Panc1 (cell line): Measurements from ENCODE around the gene OGDH. TPM values are rescaled to one million over a fixed set of nuclear protein-coding genes. Genes with fewer than 3 reads are reported as not detected.

Source experiments
- ATAC-seq: fragments of 200-7000 bp; cut with Tn5 transposase; 2 replicates; pipeline ENCODE4 v1.9.1; 2020; ENCODE audit warnings: mild to moderate bottlenecking, moderate library complexity
- BruUV-seq: library from RNA; stranded (reverse); fragments of 400-500 nt; replicated peaks from 2 replicates; lab custom pipeline; 2021; lab: Mats Ljungman, UMichigan
- CTCF ChIA-PET: fragments of 300-600 bp; sonication (Branson Sonifier 250); formaldehyde crosslinking; loops from one replicate; lab custom pipeline; 2022; ENCODE audit warnings: antibody characterized with exemption; lab: Charles Lee
- POLR2A ChIA-PET: fragments of 300-600 bp; sonication (Branson Sonifier 250); formaldehyde crosslinking; loops from one replicate; lab custom pipeline; 2022; ENCODE audit warnings: antibody characterized with exemption; lab: Charles Lee
- DNase-seq: peaks from one replicate; pipeline ENCODE4 v3.0.0-alpha.2; 2010; ENCODE audit warnings: low read depth, low spot score
- H3K27ac ChIP-seq: 2 replicates; pipeline ENCODE4 v1.5.1; 2011; ENCODE audit warnings: mild to moderate bottlenecking, low read length, inconsistent platforms
- H3K27me3 ChIP-seq: fragments of 200-500 bp; sonication (Bioruptor generic); 2 replicates; pipeline ENCODE4 v1.6.0; 2014; ENCODE audit warnings: low read length, inconsistent platforms; ENCODE audit not compliant: control insufficient read depth, insufficient read depth
- H3K36me3 ChIP-seq: fragments of 200-500 bp; sonication (Bioruptor generic); 2 replicates; pipeline ENCODE4 v1.5.1; 2014; ENCODE audit warnings: inconsistent platforms, mild to moderate bottlenecking, low read length, moderate library complexity; ENCODE audit not compliant: control insufficient read depth, insufficient read depth
- H3K4me1 ChIP-seq: 2 replicates; pipeline ENCODE4 v1.5.1; 2011; ENCODE audit warnings: inconsistent platforms, mild to moderate bottlenecking, low read length, moderate library complexity; ENCODE audit not compliant: control insufficient read depth, insufficient read depth
- H3K4me3 ChIP-seq, 2 experiments: 2 replicates each; pipeline ENCODE4 v1.5.1; 2011 to 2012; ENCODE audit warnings: low read depth in 2 of 2, low read length in 2 of 2, mild to moderate bottlenecking in 2 of 2, inconsistent platforms in 1 of 2, moderate library complexity in 1 of 2
- H3K9me3 ChIP-seq: fragments of 200-500 bp; sonication (Bioruptor generic); 2 replicates; pipeline ENCODE4 v1.5.1; 2014; ENCODE audit warnings: low read depth, mild to moderate bottlenecking, inconsistent platforms, low read length, moderate library complexity; ENCODE audit not compliant: control insufficient read depth, insufficient read depth
- POLR2AphosphoS5 ChIP-seq: IDR thresholded peaks from 2 replicates; pipeline ENCODE4 v1.6.1; 2012; ENCODE audit warnings: mild to moderate bottlenecking, low read depth, low read length, moderate library complexity
- REST ChIP-seq, 2 experiments: IDR thresholded peaks; 2 replicates each; pipeline ENCODE4 v1.6.1; 2011 to 2012; ENCODE audit warnings: low read depth in 2 of 2, control low read depth in 1 of 2, low read length in 1 of 2, mild to moderate bottlenecking in 1 of 2, moderate library complexity in 1 of 2; ENCODE audit not compliant: insufficient read depth in 1 of 2
- SIN3A ChIP-seq: IDR thresholded peaks from 2 replicates; pipeline ENCODE4 v1.6.1; 2012; ENCODE audit warnings: low read depth, mild to moderate bottlenecking, low read length, moderate library complexity, borderline replicate concordance; ENCODE audit not compliant: insufficient read depth
- TCF7L2 ChIP-seq: IDR thresholded peaks from 2 replicates; pipeline ENCODE4 v1.6.1; 2011; ENCODE audit warnings: mild to moderate bottlenecking, low read depth, low read length, inconsistent platforms
- in situ Hi-C: cut with HindIII; loops from 2 replicates; pipeline ENCODE4 v1.10.0; 2016; ENCODE audit warnings: low sequenced_read_pairs, low pct_unique_long_range_greater_than_20kb
- intact Hi-C: fragments of 100-400 bp; cut with micrococcal nuclease; formaldehyde crosslinking; loops from one replicate; pipeline ENCODE4 v1.10.0; 2022; ENCODE audit not compliant: unreplicated experiment
- total RNA-seq: library from RNA; stranded (reverse); gene quantifications from one replicate; pipeline ENCODE4 v1.2.1, GENCODE V29; 2021; ENCODE audit not compliant: unreplicated experiment
- TF ChIP-seq, protein P1 (sequence below): fragments of 450-650 bp; IDR thresholded peaks from 2 replicates; pipeline ENCODE4 v1.5.1; 2017; ENCODE audit warnings: mild to moderate bottlenecking

Gene OGDH
- total RNA-seq, 1 experiment from 2014 or later = 166 TPM

- ChIA-PET POLR2A (no interaction called here), CTCF (no interaction called here)
- no TSS peak for BruUV-seq
- no peaks in the 10 kb centered on the region for H3K9me3 ChIP-seq
- in situ Hi-C loops = no loop called here
- H3K27me3 ChIP-seq = no peaks in the 10 kb centered on the region
- no peaks in the 10 kb centered on the region for H3K4me1 ChIP-seq
- H3K4me3 ChIP-seq = no peak overlapping the region
- H3K27ac ChIP-seq = no peak overlapping the region
- H3K36me3 ChIP-seq = no peaks in the 10 kb centered on the region; the same call in none of the 2 replicates
- DNase-seq (no peak), ATAC-seq (no peak)
- TF ChIP-seq REST (IDR thresholded peaks at IDR 0.05; ENCODE audit: insufficient read depth in 1 of 2, low read depth in 2 of 2, low read length in 1 of 2) = no peak
- no peak for TF ChIP-seq POLR2AphosphoS5
- TF ChIP-seq, protein P1, sequence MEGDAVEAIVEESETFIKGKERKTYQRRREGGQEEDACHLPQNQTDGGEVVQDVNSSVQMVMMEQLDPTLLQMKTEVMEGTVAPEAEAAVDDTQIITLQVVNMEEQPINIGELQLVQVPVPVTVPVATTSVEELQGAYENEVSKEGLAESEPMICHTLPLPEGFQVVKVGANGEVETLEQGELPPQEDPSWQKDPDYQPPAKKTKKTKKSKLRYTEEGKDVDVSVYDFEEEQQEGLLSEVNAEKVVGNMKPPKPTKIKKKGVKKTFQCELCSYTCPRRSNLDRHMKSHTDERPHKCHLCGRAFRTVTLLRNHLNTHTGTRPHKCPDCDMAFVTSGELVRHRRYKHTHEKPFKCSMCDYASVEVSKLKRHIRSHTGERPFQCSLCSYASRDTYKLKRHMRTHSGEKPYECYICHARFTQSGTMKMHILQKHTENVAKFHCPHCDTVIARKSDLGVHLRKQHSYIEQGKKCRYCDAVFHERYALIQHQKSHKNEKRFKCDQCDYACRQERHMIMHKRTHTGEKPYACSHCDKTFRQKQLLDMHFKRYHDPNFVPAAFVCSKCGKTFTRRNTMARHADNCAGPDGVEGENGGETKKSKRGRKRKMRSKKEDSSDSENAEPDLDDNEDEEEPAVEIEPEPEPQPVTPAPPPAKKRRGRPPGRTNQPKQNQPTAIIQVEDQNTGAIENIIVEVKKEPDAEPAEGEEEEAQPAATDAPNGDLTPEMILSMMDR = no peak
- no peak for TF ChIP-seq TCF7L2
- no peak for TF ChIP-seq SIN3A
- intact Hi-C loops = no loop called here
These were observed 79.3 kb downstream of the OGDH start for GRCh38 chr7:44685723-44686122.

DNA sequence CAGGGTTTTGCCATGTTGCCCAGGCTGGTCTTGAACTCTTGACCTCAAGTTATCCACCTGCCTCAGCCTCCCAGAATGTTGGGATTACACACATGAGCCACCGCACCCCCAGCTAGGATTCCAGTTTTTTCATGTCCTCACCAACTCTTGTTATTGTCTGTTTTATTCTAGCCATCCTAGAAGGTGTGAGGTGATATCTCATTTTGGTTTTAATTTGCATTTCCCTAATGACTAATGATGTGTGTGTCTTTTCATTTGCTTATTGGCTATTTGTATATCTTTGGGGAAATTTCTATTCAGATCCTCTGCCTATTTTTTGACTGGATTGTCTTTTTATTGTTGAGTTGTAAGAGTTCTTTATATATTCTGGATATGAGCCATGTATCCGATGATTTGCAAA is 83.0 kb downstream of the OGDH start:
- H3K27ac ChIP-seq = no peak overlapping the region
- no peaks in the 10 kb centered on the region for H3K27me3 ChIP-seq
- ChIA-PET POLR2A (no interaction called here), CTCF (no interaction called here)
- no peaks in the 10 kb centered on the region for H3K4me1 ChIP-seq
- intact Hi-C loops (no loop called here), in situ Hi-C loops (no loop called here)
- TF ChIP-seq POLR2AphosphoS5 = no peak
- TF ChIP-seq SIN3A = no peak
- TF ChIP-seq TCF7L2 = no peak
- TF ChIP-seq, protein P1 = no peak
- TF ChIP-seq REST (IDR thresholded peaks at IDR 0.05; ENCODE audit: insufficient read depth in 1 of 2, low read depth in 2 of 2, low read length in 1 of 2) = no peak
- peaks cover 3% of the 10 kb centered on the region; the same call in 1 of the 2 replicates for H3K36me3 ChIP-seq
- no peaks in the 10 kb centered on the region for H3K9me3 ChIP-seq
- no peak overlapping the region for H3K4me3 ChIP-seq
- BruUV-seq = no TSS peak
- no peak for DNase-seq
- no peak for ATAC-seq
